Colonic mucosa (tissue), 4 donors: Measurements from ENCODE around the gene TRIO. TPM values are rescaled to one million over a fixed set of nuclear protein-coding genes. Genes with fewer than 3 reads are reported as not detected.

Source experiments
- DNase-seq: peaks from one replicate; pipeline ENCODE4 v3.0.0-alpha.2; 2020
- H3K27ac ChIP-seq: fragments of 200-600 bp; one replicate; pipeline ENCODE4 v1.8.0; 2021
- H3K27me3 ChIP-seq: fragments of 200-600 bp; one replicate; pipeline ENCODE4 v1.8.0; 2021
- H3K36me3 ChIP-seq: fragments of 200-600 bp; one replicate; pipeline ENCODE4 v1.8.0; 2021
- H3K4me1 ChIP-seq: fragments of 200-600 bp; one replicate; pipeline ENCODE4 v1.8.0; 2021; ENCODE audit warnings: mild to moderate bottlenecking
- H3K4me3 ChIP-seq: fragments of 200-600 bp; one replicate; pipeline ENCODE4 v1.8.0; 2021
- H3K9ac ChIP-seq, 2 donors: one replicate each; pipeline ENCODE4 v1.7.0; 2013; ENCODE audit warnings: control low read depth in 2 of 2, low read depth in 2 of 2, low read length in 2 of 2
- H3K9me3 ChIP-seq: fragments of 200-600 bp; one replicate; pipeline ENCODE4 v1.8.0; 2021
- CTCF ChIP-seq: fragments of 200-600 bp; IDR thresholded peaks from one replicate; pipeline ENCODE4 v1.8.0; 2022; ENCODE audit warnings: antibody characterized with exemption, mild to moderate bottlenecking
- intact Hi-C: fragments of 100-400 bp; cut with DNase I; formaldehyde crosslinking; loops from one replicate; pipeline ENCODE4 v1.14.1; 2022
- total RNA-seq, 2 donors: library from RNA; stranded (reverse); fragmentation: NEBNext Ultra II Directional in 1 of 2; extraction: Animal tissue kit (Norgen Biotek cat#: 25700) in 1 of 2; gene quantifications; one replicate each; pipeline ENCODE4 v1.2.1, GENCODE V29; 2021
- donor health status: healthy.
- donor health status: DM: no; HTN: no; CAD: no.
- donor health status: DM: no; HTN: no; CAD: no.

The TRIO gene
- total RNA-seq, 2 donors from 2014 or later, result 134 to 138 TPM

- Histone ChIP-seq H3K9ac (no peak overlapping the region), H3K9me3 (no peaks in the 10 kb centered on the region), H3K27me3 (no peaks in the 10 kb centered on the region), H3K4me1 (no peaks in the 10 kb centered on the region), H3K36me3 (peaks cover 3% of the 10 kb centered on the region), H3K27ac (no peak overlapping the region), H3K4me3 (no peak overlapping the region)
- TF ChIP-seq CTCF, result no peak
- intact Hi-C loops, result no loop called here
- peak; percentile 25 for DNase-seq
Observed at GRCh38 chr5:14414656-14415023, 271.5 kb downstream of the TRIO start.

GRCh38 chr5:14415024-14415697, 272.0 kb downstream of the TRIO start:
- no peak for DNase-seq
- no peak overlapping the region for H3K4me3 ChIP-seq
- intact Hi-C loops, result no loop called here
- H3K36me3 ChIP-seq, result peaks cover 3% of the 10 kb centered on the region
- TF ChIP-seq CTCF, result no peak
- H3K27ac ChIP-seq, result no peak overlapping the region
- no peak overlapping the region for H3K9ac ChIP-seq
- H3K4me1 ChIP-seq, result no peaks in the 10 kb centered on the region
- no peaks in the 10 kb centered on the region for H3K9me3 ChIP-seq
- no peaks in the 10 kb centered on the region for H3K27me3 ChIP-seq

GRCh38 chr5:14415698-14416074, 272.5 kb downstream of the TRIO start:
- intact Hi-C loops, result no loop called here
- no peak for DNase-seq
- no peaks in the 10 kb centered on the region for H3K4me1 ChIP-seq
- H3K27ac ChIP-seq, result no peak overlapping the region
- H3K9ac ChIP-seq, result no peak overlapping the region
- H3K4me3 ChIP-seq, result no peak overlapping the region
- TF ChIP-seq CTCF, result no peak
- no peaks in the 10 kb centered on the region for H3K9me3 ChIP-seq
- no peaks in the 10 kb centered on the region for H3K27me3 ChIP-seq
- H3K36me3 ChIP-seq, result peaks cover 3% of the 10 kb centered on the region

GRCh38 chr5:14416621-14417275, 273.6 kb downstream of the TRIO start:
- H3K9me3 ChIP-seq, result no peaks in the 10 kb centered on the region
- no peaks in the 10 kb centered on the region for H3K4me1 ChIP-seq
- no peak for DNase-seq
- intact Hi-C loops, result no loop called here
- no peak overlapping the region for H3K27ac ChIP-seq
- H3K4me3 ChIP-seq, result no peak overlapping the region
- peaks cover 5% of the 10 kb centered on the region for H3K36me3 ChIP-seq
- H3K9ac ChIP-seq, result no peak overlapping the region
- no peaks in the 10 kb centered on the region for H3K27me3 ChIP-seq
- TF ChIP-seq CTCF, result no peak

GRCh38 chr5:14417276-14417730, 274.2 kb downstream of the TRIO start:
- peaks cover 10% of the 10 kb centered on the region for H3K36me3 ChIP-seq
- no peak overlapping the region for H3K27ac ChIP-seq

More at GRCh38 chr5:14417276-14417730, 274.2 kb downstream of the TRIO start:
- no peak for DNase-seq
- no peaks in the 10 kb centered on the region for H3K27me3 ChIP-seq
- H3K9ac ChIP-seq, result no peak overlapping the region
- no peak for TF ChIP-seq CTCF
- H3K9me3 ChIP-seq, result no peaks in the 10 kb centered on the region
- no peaks in the 10 kb centered on the region for H3K4me1 ChIP-seq
- H3K4me3 ChIP-seq, result no peak overlapping the region
- intact Hi-C loops, result no loop called here
